Neural progenitor cell (in vitro differentiated cells): ENCODE measurements around the gene FPR2. TPM values are rescaled to one million over a fixed set of nuclear protein-coding genes. Genes with fewer than 3 reads are reported as not detected.

ENCODE experiments used
- DNase-seq: peaks from one replicate; pipeline ENCODE4 v3.0.0-alpha.2; 2016; ENCODE audit warnings: low spot score
- H2AFZ ChIP-seq: fragments of 200-600 bp; sonication (generic); replicated peaks from 2 replicates; pipeline ENCODE4 v1.6.1; 2016; ENCODE audit warnings: antibody characterized with exemption
- H3F3A ChIP-seq: fragments of 200-600 bp; sonication (generic); 2 replicates; pipeline ENCODE4 v1.6.1; 2016; ENCODE audit warnings: antibody characterized with exemption, low read depth
- H3K27ac ChIP-seq: fragments of 200-600 bp; sonication (generic); 2 replicates; pipeline ENCODE4 v1.5.1; 2016; ENCODE audit warnings: mild to moderate bottlenecking
- H3K27me3 ChIP-seq: fragments of 200-600 bp; sonication (generic); 2 replicates; pipeline ENCODE4 v1.6.1; 2016; ENCODE audit warnings: mild to moderate bottlenecking, moderate library complexity
- H3K36me3 ChIP-seq: fragments of 200-600 bp; sonication (generic); 2 replicates; pipeline ENCODE4 v1.5.1; 2016
- H3K4me1 ChIP-seq: fragments of 200-600 bp; sonication (generic); 2 replicates; pipeline ENCODE4 v1.6.1; 2016; ENCODE audit warnings: mixed run types
- H3K4me2 ChIP-seq: fragments of 200-600 bp; sonication (generic); 2 replicates; pipeline ENCODE4 v1.6.1; 2016
- H3K4me3 ChIP-seq: fragments of 200-600 bp; sonication (generic); 2 replicates; pipeline ENCODE4 v1.5.1; 2016
- H3K79me2 ChIP-seq: fragments of 200-600 bp; sonication (generic); 2 replicates; pipeline ENCODE4 v1.6.1; 2016; ENCODE audit warnings: low read depth
- H3K9ac ChIP-seq: fragments of 200-600 bp; sonication (generic); 2 replicates; pipeline ENCODE4 v1.6.1; 2016
- H3K9me3 ChIP-seq: fragments of 200-600 bp; sonication (generic); 2 replicates; pipeline ENCODE4 v1.5.1; 2016; ENCODE audit warnings: low read depth
- H4K20me1 ChIP-seq: fragments of 200-600 bp; sonication (generic); 2 replicates; pipeline ENCODE4 v1.6.1; 2016; ENCODE audit warnings: low read depth
- H3K27ac Mint-ChIP-seq: 3 replicates; pipeline ENCODE4 v1.8.0; 2021; ENCODE audit warnings: mixed read lengths
- H3K27me3 Mint-ChIP-seq: 2 replicates; pipeline ENCODE4 v1.8.0; 2022; ENCODE audit warnings: low read depth, mild to moderate bottlenecking, inconsistent platforms, moderate library complexity, mixed read lengths; ENCODE audit not compliant: insufficient read depth
- H3K36me3 Mint-ChIP-seq: 3 replicates; pipeline ENCODE4 v1.8.0; 2021; ENCODE audit warnings: mixed read lengths
- H3K4me1 Mint-ChIP-seq: 3 replicates; pipeline ENCODE4 v1.8.0; 2021; ENCODE audit warnings: mixed read lengths
- H3K4me3 Mint-ChIP-seq: 3 replicates; pipeline ENCODE4 v1.8.0; 2021; ENCODE audit warnings: mild to moderate bottlenecking, moderate library complexity, mixed read lengths
- H3K9me3 Mint-ChIP-seq: 3 replicates; pipeline ENCODE4 v1.8.0; 2020; ENCODE audit warnings: mixed read lengths
- EZH2 ChIP-seq: fragments of 200-600 bp; sonication (generic); IDR thresholded peaks from 2 replicates; pipeline ENCODE4 v1.6.1; 2017; ENCODE audit warnings: antibody characterized with exemption, mild to moderate bottlenecking, moderate library complexity
- EZH2phosphoT487 ChIP-seq: fragments of 200-600 bp; sonication (generic); IDR thresholded peaks from 2 replicates; pipeline ENCODE4 v1.6.1; 2017; ENCODE audit warnings: antibody characterized with exemption
- total RNA-seq: library from RNA; depleted of rRNA; stranded (reverse); fragments of >200 nt; gene quantifications from 2 replicates; pipeline ENCODE4 v1.2.3, GENCODE V29; 2015; ENCODE audit warnings: low replicate concordance
- TF ChIP-seq, protein P1 (sequence below): fragments of 200-600 bp; sonication (generic); IDR thresholded peaks from 2 replicates; pipeline ENCODE4 v1.5.1; 2017; ENCODE audit warnings: antibody characterized with exemption, mild to moderate bottlenecking

FPR2 gene
- total RNA-seq, 1 donor from 2014 or later, result not detected

DNA sequence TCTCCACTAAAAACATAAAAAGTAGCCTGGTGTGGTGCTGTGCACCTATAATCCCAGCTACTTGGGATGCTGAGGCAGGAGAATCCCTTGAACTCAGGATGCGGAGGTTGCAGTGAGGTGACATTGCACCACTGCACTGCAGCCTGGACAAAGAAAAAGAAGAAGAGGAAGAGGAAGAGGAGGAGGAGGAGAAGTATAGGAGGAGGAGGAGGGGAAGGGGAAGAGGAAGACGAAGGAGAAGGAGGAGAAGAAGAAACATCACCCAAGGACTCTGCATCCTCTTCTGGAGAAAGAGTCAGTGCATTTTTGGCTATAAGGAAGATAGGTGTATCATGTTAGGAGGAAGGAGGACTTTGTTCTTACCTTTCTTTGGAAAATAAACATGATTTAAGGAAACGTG lies 21.0 kb downstream of the FPR2 start:
- Histone ChIP-seq H3F3A (no peaks in the 10 kb centered on the region), H3K79me2 (no peaks in the 10 kb centered on the region), H3K27ac (no peak overlapping the region), H3K4me2 (no peak overlapping the region), H2AFZ (no peak overlapping the region), H3K4me1 (no peaks in the 10 kb centered on the region), H4K20me1 (no peaks in the 10 kb centered on the region), H3K36me3 (no peaks in the 10 kb centered on the region), H3K9me3 (no peaks in the 10 kb centered on the region), H3K9ac (no peak overlapping the region), H3K27me3 (peaks cover 22% of the 10 kb centered on the region), H3K4me3 (no peak overlapping the region)
- Mint-ChIP-seq H3K27me3 (peaks cover 9% of the 10 kb centered on the region), H3K4me3 (no peak overlapping the region), H3K27ac (no peak overlapping the region), H3K36me3 (no peaks in the 10 kb centered on the region), H3K9me3 (no peaks in the 10 kb centered on the region), H3K4me1 (no peaks in the 10 kb centered on the region)
- no peak for DNase-seq
- TF ChIP-seq EZH2, result no peak
- TF ChIP-seq, protein P1, sequence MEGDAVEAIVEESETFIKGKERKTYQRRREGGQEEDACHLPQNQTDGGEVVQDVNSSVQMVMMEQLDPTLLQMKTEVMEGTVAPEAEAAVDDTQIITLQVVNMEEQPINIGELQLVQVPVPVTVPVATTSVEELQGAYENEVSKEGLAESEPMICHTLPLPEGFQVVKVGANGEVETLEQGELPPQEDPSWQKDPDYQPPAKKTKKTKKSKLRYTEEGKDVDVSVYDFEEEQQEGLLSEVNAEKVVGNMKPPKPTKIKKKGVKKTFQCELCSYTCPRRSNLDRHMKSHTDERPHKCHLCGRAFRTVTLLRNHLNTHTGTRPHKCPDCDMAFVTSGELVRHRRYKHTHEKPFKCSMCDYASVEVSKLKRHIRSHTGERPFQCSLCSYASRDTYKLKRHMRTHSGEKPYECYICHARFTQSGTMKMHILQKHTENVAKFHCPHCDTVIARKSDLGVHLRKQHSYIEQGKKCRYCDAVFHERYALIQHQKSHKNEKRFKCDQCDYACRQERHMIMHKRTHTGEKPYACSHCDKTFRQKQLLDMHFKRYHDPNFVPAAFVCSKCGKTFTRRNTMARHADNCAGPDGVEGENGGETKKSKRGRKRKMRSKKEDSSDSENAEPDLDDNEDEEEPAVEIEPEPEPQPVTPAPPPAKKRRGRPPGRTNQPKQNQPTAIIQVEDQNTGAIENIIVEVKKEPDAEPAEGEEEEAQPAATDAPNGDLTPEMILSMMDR, result no peak
- TF ChIP-seq EZH2phosphoT487, result no peak

DNA sequence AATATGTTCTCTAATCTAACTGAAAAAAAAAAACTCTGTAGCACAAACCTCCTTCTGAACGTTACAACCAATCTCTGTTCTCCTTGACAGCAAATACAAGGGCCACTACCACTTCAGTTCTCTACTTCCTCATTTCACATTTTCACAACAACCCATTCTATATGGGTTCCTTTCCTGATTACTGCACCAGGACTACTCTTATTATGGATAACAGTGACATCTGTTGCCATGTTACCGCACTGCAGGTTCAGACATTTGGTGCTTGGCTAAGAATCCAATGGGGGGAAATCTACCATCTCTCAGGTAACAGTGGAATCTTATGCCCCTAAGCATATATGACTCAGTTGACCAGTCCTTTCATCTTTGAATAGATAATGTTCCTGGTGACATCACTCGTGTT lies 22.4 kb downstream of the FPR2 start:
- no peak overlapping the region for H3K4me3 Mint-ChIP-seq
- no peaks in the 10 kb centered on the region for H4K20me1 ChIP-seq
- H3K4me3 ChIP-seq, result no peak overlapping the region
- H3K4me2 ChIP-seq, result no peak overlapping the region
- no peak overlapping the region for H2AFZ ChIP-seq
- no peak for DNase-seq
- TF ChIP-seq EZH2, result no peak
- TF ChIP-seq, protein P1, result peak; percentile 29
- no peak overlapping the region for H3K9ac ChIP-seq
- H3F3A ChIP-seq, result no peaks in the 10 kb centered on the region
- no peak overlapping the region for H3K27ac ChIP-seq
- H3K27me3 ChIP-seq, result peaks cover 22% of the 10 kb centered on the region
- no peak overlapping the region for H3K27ac Mint-ChIP-seq
- no peaks in the 10 kb centered on the region for H3K9me3 ChIP-seq
- H3K4me1 ChIP-seq, result no peaks in the 10 kb centered on the region
- H3K9me3 Mint-ChIP-seq, result peaks cover 4% of the 10 kb centered on the region
- no peaks in the 10 kb centered on the region for H3K79me2 ChIP-seq
- no peaks in the 10 kb centered on the region for H3K36me3 ChIP-seq
- H3K4me1 Mint-ChIP-seq, result no peaks in the 10 kb centered on the region
- H3K36me3 Mint-ChIP-seq, result no peaks in the 10 kb centered on the region
- peaks cover 7% of the 10 kb centered on the region for H3K27me3 Mint-ChIP-seq

DNA sequence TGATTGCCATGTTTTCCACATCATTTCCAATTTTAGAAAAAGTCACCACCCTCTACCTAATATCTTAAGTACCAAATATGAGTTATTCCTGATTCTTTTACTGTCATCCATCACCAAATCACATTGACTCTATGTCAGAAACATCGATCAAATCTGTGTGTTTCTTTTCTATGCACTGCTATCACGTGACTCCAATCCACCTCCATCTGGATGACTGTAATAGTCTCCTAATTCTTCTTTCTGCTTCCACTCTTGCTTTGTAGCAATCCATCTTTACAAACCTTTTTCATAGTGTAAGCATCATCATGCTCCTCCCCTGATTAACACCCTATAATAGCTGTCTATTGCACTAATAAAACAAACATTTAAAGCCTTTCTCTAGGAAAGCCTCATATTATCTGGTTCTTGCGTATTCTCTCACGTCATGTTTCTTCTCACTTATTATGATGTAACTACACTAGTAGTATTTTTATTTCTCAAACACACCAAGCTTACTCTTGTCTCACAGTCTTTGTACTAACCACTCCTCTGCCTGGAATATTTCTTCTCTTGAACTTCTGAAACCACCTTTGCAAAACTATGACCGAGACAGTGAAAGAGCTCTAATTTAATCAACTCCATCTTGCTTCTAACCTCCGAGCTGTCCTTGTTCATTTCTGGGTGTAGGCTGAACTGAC lies 23.3 kb downstream of the FPR2 start:
- no peaks in the 10 kb centered on the region for H3K4me1 ChIP-seq
- peaks cover 7% of the 10 kb centered on the region for H3K27me3 Mint-ChIP-seq
- H4K20me1 ChIP-seq, result no peaks in the 10 kb centered on the region
- H3F3A ChIP-seq, result no peaks in the 10 kb centered on the region
- no peaks in the 10 kb centered on the region for H3K36me3 ChIP-seq
- H3K27ac ChIP-seq, result no peak overlapping the region
- no peaks in the 10 kb centered on the region for H3K4me1 Mint-ChIP-seq
- H3K27me3 ChIP-seq, result peaks cover 22% of the 10 kb centered on the region
- H3K4me2 ChIP-seq, result no peak overlapping the region
- H3K9me3 Mint-ChIP-seq, result peaks cover 6% of the 10 kb centered on the region
- H3K9ac ChIP-seq, result no peak overlapping the region
- no peak overlapping the region for H3K27ac Mint-ChIP-seq
- no peak overlapping the region for H2AFZ ChIP-seq
- DNase-seq, result no peak
- no peak overlapping the region for H3K4me3 Mint-ChIP-seq
- H3K9me3 ChIP-seq, result no peaks in the 10 kb centered on the region
- H3K79me2 ChIP-seq, result no peaks in the 10 kb centered on the region
- no peak overlapping the region for H3K4me3 ChIP-seq
- TF ChIP-seq EZH2, result no peak
- no peak for TF ChIP-seq EZH2phosphoT487
- TF ChIP-seq, protein P1, result no peak
- H3K36me3 Mint-ChIP-seq, result no peaks in the 10 kb centered on the region
